K562 (cell line): ENCODE data around the gene PDRG1. TPM values are rescaled to one million over a fixed set of nuclear protein-coding genes. Genes with fewer than 3 reads are reported as not detected.

Experiments
- CBFB ChIP-seq: sonication (generic); formaldehyde crosslinking; IDR thresholded peaks from 2 replicates; pipeline ENCODE4 v1.4.0; 2020; ENCODE audit warnings: mild to moderate bottlenecking, missing genetic modification reagents
- CXXC5 ChIP-seq: fragments of 250-450 bp; sonication (Bioruptor Pico); IDR thresholded peaks from 2 replicates; pipeline ENCODE4 v1.8.0; 2022; ENCODE audit warnings: inconsistent platforms, mild to moderate bottlenecking, moderate library complexity
- HMG20A ChIP-seq: fragments of 450-650 bp; formaldehyde crosslinking; conservative IDR thresholded peaks from 2 replicates; pipeline ENCODE4 v1.4.0; 2020; ENCODE audit warnings: mild to moderate bottlenecking, mixed read lengths
- MBD1 ChIP-seq: fragments of 250-450 bp; sonication (Bioruptor Pico); IDR thresholded peaks from 2 replicates; pipeline ENCODE4 v1.8.0; 2022; ENCODE audit warnings: inconsistent platforms
- NKRF ChIP-seq: fragments of 450-650 bp; IDR thresholded peaks from 2 replicates; pipeline ENCODE4 v1.6.1; 2016; ENCODE audit warnings: borderline replicate concordance
- REST ChIP-seq, 2 experiments: fragments of 450-650 bp; formaldehyde crosslinking in 1 of 2; IDR thresholded peaks; 2 replicates each; pipeline versions ENCODE4 v1.4.0 to v1.6.1; 2014 to 2020; ENCODE audit warnings: mild to moderate bottlenecking in 2 of 2, borderline replicate concordance in 1 of 2, low read depth in 1 of 2
- SMARCB1 ChIP-seq: IDR thresholded peaks from 2 replicates; pipeline ENCODE4 v1.6.1; 2011; ENCODE audit warnings: improper control_type of control experiment, low read depth; ENCODE audit not compliant: insufficient read length
- TRIM24 ChIP-seq, 2 experiments: fragments of 450-650 bp; IDR thresholded peaks; 2 replicates each; pipeline ENCODE4 v1.6.1; 2016
- ZBTB8A ChIP-seq: fragments of 450-650 bp; IDR thresholded peaks from 2 replicates; pipeline ENCODE4 v1.6.1; 2018; ENCODE audit warnings: mild to moderate bottlenecking, moderate library complexity; ENCODE audit not compliant: partially characterized antibody
- ZFP91 ChIP-seq: sonication (generic); formaldehyde crosslinking; IDR thresholded peaks from 2 replicates; pipeline ENCODE4 v1.8.0; 2022; ENCODE audit warnings: mild to moderate bottlenecking, missing genetic modification reagents
- polyA plus RNA-seq, 8 experiments: library from polyadenylated mRNA; depleted of rRNA in 4 of 8; stranded (reverse) in 5 of 8; unstranded in 3 of 8; fragments of >200 nt; fragmentation: Nextera tagmentation in 2 of 8; fragmentation: Illumina TruSeq in 1 of 8; extraction: Ambion mirVana in 2 of 8; extraction: Trizol in 1 of 8; gene quantifications; 2 replicates each; pipeline versions ENCODE4 v1.2.1 to v1.2.3, GENCODE V29; 2011 to 2014; ENCODE audit warnings: inconsistent platforms in 1 of 8, missing spikeins in 1 of 8
- total RNA-seq, 7 experiments: library from RNA; depleted of rRNA in 6 of 7; stranded (reverse); fragments of >200 nt in 6 of 7; fragmentation: Illumina TruSeq in 2 of 7; extraction: Trizol in 2 of 7; gene quantifications; 2 replicates each; pipeline versions ENCODE4 v1.2.1 to v1.2.3, GENCODE V29; 2011 to 2021; ENCODE audit warnings: low replicate concordance in 1 of 7

PDRG1 gene
- total and polyA plus RNA-seq, 9 of the 15 experiments (the other 6 are each of a cell fraction or from before 2014, with no cell fraction given): 12.6 to 58.6 (median 26.1) TPM

GRCh38 chr20:31968291-31969126 lies 16.7 kb upstream of the PDRG1 start (continued):
- TF ChIP-seq MBD1 (CRISPR knock-in tag): no peak
- peak; percentile 92 for TF ChIP-seq CXXC5 (CRISPR knock-in tag)
- TF ChIP-seq TRIM24 (IDR thresholded peaks at IDR 0.05): 0 out of 4 replicates have a peak, but pooled peaks of 1 of the 2 experiments have one; percentile 30
- peak; percentile 100 for TF ChIP-seq REST (IDR thresholded peaks at IDR 0.05; ENCODE audit: borderline replicate concordance)
- peak; percentile 100 for TF ChIP-seq REST (CRISPR knock-in tag; IDR thresholded peaks at IDR 0.05; ENCODE audit: low read depth)
- TF ChIP-seq SMARCB1: peak; percentile 30
- TF ChIP-seq ZBTB8A: no peak
- TF ChIP-seq CBFB (CRISPR knock-in tag): peak; percentile 98
- peak; percentile 83 for TF ChIP-seq ZFP91 (CRISPR knock-in tag)
- TF ChIP-seq HMG20A (CRISPR knock-in tag): no peak
- peak; percentile 89 for TF ChIP-seq NKRF
